ENCODE data around the gene WDR5. TPM values are rescaled to one million over a fixed set of nuclear protein-coding genes. Genes with fewer than 3 reads are reported as not detected.

Gene WDR5
- total RNA-seq, 2 donors from 2014 or later, result 16.0 to 20.3 TPM

DNA sequence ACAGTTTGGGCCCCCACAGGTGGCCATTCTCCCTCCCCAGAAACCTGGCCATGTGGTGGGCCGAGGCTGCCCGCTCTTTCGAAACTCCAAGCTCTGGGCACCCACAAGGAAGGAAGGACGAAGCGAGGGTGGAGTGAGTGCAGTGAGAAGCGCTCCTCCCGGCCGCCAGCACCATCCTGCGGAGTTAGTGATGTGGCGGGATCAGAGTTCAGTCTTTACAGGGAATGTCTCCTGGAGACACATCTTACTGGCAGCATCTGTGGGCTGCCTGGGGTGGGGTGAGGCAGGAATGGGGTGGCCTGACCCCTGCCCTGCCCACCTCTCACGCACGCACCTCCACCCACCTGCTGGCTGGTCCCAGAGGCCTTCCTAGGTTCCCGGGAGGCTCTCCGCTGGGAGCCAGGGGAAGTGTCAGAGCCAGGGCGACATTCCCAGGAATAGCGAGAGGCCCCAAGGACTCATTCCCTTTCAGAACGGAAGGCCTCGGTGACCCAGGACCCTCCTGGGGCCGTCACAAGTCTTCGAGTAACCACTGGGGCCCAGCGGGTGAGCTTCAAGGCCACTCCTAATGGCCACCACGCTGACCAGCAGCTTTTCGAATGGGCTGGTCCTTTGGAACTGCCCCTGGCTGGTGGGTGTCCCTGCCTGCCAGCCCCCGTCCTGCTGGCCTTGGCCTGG lies 34.0 kb downstream of the WDR5 start:
- ATAC-seq (no peak), DNase-seq (no peak)
- intact Hi-C loops (cut with DNase I), result loop anchor here (1.0 to 10.0 kb wide), 4 partner anchors 157 to 565 kb away; partner anchors contain the start of gene RXRA (in 1 of the 2)

DNA sequence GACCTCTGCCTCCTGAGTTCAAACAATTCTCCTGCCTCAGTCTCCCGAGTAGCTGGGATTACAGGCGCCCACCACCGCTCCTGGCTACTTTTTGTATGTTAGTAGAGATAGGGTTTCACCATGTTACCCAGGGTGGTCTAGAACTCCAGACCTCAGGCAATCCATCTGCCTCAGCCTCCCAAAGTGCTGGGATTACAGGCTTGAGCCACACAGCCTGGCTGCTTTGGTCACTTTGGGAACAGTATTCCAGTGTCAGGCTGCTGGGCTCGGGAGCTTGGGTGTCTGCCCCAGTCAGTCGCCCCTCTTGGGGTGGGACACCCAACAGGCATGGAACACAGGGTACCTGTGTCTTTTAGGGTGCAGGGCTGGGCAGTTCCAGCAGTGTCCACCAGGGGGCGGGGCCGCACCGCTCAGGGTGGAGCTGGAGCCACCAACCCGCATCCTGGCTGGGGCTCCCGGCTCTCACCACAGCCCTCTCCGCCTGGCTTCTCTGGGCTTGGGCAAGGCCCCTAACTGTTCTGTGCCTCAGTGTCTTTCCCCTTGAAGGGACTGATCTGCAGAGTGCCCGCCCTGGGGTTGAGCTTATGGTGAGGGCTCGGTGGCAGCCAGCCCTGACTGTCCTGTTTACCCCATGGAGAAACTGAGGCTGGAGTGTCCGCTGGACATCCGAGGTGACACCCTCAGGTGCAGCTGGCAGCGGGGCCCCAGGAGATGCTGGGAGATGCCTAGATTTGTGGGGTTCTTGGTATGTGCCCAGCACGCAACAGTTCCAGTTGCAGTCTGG lies 34.8 kb downstream of the WDR5 start:
- intact Hi-C loops (cut with DNase I), result loop anchor here (1.0 to 10.0 kb wide), 4 partner anchors 157 to 564 kb away; partner anchors contain the start of gene RXRA (in 1 of the 2)
- ATAC-seq (no peak), DNase-seq (no peak)

DNA sequence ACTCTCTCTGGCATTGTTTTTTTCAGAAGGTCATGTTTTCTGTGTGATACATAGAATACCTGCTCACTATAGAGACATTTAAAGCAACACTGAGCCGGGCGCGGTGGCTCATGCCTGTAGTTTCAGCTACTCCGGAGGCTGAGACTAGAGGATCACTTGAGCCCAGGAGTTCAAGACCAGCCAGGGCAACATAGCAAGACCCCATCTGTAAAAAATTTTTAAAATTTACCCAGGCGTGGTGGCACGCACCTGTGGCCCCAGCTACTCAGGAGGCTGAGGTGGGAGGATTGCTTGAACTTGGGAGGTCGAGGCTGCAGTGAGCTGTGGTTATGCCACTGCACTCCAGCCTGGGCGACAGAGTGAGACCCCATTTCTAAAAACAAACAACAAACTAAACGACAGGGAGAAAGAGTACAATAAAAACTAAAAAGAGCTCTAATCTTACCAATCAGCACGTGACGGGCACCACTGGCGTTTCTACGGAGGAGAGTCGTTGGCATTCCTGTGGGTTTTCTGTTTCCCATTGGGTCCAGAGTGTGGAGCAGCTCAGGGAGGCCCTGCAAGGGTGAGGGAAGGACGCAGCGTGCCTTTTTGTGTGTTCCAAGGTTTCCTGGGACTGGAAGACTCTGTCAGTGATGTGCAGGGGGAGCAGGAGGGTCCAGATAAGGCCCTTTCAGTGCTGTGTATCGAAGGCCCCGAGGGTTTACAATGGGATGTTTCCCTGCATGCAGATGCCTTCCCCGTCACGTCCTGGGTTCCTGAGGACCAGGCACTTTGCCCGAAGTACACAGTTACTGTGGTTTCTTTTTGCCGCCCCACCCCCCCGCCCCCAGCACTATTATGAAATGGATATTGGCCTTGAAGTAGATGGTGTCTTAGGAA lies 35.7 kb downstream of the WDR5 start:
- DNase-seq (no peak), ATAC-seq (peak in 1 of 2 donors; percentile 31)
- intact Hi-C loops (cut with DNase I), result loop anchor here (2.0 to 10.0 kb wide), 3 partner anchors 156 to 563 kb away; partner anchors contain the start of gene RXRA (in 1 of the 2)

DNA sequence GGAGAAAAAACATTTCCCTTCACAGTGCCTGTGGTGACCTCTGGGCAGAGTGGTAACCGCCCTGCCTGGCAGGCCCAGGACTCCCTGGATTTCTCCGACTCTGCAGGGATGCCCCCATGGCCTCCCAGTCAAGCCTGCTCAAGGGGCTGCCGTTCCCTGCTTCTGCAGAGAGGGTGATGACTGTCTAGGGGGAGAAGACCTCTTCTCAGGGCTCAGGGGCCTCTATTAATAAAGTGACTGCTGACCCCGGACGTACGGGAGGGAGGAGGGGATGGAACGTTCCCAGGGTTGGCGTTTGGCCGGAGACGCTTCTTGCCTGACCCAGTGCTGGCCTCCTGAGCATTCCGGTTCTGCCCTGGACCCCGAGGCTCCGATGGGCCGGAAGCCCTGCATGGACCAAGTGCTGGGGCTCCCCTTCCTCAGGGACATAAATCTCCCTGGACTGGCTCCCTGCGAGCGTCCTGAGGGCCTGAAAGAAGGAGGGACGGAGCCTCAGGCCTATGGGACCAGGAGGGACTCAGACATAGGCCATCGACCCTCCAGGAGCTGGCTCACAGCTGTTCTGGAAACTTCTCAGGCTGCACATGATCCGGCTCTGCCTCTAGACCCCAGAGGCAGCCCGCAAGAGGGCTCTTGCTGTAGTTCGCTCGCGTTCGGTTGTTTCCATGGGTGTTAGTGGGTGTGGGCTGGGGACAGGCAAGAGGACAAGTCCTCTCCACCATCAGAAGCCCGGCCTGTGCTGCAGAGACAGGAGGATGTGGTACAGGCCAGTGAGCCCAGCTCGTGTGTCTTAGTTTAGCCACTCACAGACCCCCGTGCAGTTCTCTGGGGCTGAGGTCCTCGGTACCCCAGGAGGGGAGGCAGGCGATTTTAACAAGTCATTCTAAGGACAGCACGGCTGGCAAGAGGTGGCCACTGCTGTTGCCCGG lies 36.6 kb downstream of the WDR5 start:
- intact Hi-C loops (cut with DNase I), result loop anchor here in 1 of 2 donors (5.0 to 10.0 kb wide), 2 partner anchors 155 to 562 kb away; partner anchors contain the start of gene RXRA
- peak; percentile 2 to 39 for ATAC-seq
- no peak for DNase-seq

DNA sequence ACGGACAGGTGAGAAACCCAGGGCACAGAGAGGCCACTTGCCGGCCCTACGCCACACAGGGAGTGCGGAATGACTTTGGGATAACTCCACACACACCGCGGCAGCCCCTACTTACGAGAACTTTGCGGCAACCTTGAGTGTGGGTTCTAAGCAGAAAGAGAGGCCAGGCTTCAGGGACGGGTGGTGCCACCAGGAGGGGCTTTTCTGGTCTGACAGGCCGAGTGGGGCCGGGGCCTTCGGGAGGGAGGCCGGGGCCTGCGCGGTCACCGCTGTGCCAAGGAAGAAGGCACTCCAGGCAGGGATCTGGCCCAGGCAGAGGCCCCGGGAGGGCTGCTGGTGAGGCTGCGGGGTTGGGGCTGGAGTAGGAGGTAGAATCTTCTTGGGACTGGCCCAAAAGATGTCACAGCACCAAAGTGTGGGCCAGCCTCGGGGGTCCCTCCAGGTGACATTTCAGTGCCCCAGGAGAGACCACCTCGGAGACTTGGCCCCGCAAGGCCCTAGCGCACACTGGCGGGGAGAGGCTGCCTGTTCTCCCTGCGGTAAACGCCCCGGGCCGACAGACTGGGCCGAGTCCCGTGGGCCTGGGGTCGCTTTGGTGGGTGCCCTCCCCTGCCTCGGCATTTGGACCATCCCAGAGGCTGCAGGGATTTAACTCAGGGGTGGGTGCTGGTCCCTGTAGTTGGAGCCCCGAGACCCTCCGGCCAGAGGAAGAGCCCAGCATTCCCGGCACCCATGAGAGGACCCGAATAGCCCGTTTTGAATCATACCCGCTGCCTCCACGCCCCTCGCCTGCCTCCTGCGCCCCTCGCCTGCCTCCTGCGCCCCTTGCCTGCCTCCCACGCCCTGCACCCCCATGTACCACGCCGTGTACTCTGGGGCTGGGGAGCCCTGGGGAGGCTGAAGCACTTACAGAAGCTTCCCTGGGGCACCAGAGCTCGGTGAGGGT lies 37.5 kb downstream of the WDR5 start:
- DNase-seq (no peak), ATAC-seq (no peak)
- intact Hi-C loops (cut with DNase I), result loop anchor here in 1 of 2 donors (5.0 to 10.0 kb wide), 2 partner anchors 154 to 561 kb away; partner anchors contain the start of gene RXRA

DNA sequence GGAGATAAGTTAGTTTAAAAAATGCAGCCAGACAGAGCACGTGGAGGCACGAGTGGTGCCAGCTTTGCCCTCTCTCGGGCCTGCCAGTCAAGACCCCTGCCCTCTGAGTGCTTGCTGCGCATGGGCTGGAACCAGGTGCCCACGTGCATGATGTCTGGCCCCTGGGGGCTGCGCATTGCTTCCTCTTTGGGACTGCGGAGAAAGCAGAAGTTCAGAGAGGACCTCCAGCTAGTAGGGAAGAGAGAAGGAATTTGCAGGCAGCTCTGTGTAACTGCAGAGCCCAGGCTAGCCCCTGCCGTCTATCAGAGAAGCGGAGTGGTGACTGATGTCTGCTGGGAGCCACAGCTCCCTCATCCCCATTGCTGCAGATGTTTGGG lies 38.2 kb downstream of the WDR5 start:
- DNase-seq (peak; percentile 24), ATAC-seq (no peak)
- intact Hi-C loops (cut with DNase I), result loop anchor here in 1 of 2 donors (5.0 to 10.0 kb wide), 2 partner anchors 153 to 561 kb away; partner anchors contain the start of gene RXRA

DNA sequence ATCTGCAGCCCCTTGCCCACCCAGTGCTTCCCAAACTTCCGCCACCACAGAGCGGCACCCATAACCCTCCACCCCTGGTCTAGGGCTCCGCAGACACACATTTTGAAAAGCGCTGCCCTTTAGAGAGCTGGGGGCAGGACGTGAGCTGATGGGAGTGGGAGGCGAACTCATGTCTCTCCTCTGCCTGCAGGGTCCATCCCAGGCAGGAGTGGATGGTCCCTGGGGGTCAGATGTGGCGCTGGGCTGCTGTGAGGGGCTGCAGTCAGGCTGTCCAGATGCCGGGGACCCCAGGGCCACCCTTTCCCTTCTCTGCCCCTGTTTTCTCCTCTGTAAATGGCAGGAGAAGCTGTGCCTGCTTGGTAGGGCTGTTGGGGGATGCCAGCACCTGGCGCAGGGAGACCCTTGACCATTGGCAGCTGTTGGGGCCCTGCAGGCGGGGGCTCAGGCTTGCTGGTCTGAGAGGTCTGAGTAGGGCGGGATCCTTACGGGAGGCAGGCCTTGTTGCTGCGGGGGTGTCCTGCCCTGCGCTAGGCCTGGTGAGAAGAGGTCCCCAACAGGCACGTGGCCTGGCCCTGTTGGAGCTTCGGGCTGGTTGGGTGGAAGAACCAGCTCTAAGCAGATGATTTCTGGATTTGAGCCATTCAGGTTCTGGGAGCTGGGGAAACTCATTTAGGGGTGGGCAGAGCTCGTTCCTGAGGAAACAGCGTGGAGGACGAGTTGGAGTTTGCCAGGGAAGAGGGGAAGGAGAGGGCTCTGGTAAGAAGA lies 38.8 kb downstream of the WDR5 start:
- ATAC-seq, result no peak
- intact Hi-C loops (cut with DNase I), result loop anchor here in 1 of 2 donors (5.0 to 10.0 kb wide), 2 partner anchors 153 to 560 kb away; partner anchors contain the start of gene RXRA
- peak; percentile 20 for DNase-seq

DNA sequence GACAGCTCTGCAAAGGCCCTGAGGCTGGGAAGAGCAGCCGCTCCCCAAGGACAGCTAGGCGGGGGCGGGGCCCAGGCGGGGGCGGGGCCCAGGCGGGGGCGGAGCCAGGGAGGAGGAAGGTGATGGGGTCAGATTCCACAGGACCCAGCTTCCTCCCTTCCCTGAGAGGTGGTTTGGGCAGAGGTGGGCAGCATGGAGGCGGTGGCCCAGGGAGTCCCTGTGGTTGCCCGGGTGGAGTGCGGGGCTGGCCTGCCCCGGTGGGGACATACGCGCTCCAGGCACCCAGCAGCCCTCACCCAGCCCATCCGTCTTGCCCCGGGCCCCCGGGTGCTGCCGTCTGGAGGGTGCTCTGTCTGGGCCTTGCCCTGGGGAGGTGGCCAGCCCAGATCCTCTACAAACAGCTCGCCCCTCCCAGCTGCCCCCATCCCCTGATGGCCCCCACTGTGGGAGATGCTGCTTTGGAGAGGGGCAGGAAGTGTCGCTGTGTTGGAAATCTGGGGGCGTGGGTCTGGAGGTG lies 39.5 kb downstream of the WDR5 start:
- no peak for DNase-seq
- peak in 1 of 2 donors; percentile 5 for ATAC-seq
- intact Hi-C loops (cut with DNase I), result loop anchor here in 1 of 2 donors (10.0 kb wide), 1 partner anchor 559 kb away; no protein-coding TSS in a partner anchor

DNA sequence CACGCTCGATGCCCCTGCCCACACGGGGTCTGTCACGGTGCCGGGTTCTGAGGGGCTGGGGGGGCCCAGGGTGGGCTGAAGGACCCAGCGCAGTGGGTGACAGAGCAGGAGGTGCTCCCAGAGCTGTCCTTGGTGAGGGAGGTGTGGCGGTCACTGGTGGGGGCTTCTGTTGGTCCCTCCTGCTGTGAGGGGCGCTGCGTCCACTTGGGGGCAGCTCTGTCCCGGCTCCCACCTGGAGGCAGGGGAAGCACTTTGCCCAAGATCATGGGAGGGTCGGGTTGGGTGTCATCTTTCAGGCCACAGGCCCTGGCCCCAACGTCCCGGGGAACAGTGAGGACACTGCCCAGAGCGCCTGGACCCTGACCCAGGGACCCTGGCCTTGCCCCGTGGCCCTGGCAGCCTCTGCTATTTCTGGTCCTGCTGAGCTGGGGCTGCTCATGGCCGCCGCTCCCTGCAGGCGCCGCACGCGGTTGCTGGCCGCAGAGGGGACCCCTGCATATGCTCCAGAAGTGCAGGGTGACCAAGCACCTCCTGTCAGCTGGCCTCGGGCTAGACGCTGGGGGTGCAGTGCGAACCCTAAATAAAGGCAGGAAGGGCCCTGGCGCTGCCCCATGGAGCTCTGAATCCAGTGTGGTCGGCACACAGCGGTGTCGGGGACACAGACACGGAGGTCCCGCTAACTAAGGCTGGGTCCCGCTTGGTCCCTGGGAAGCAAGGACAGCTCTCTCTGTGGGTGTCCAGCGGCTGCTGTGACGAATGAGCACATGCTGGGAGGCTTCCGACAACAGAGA lies 40.1 kb downstream of the WDR5 start:
- intact Hi-C loops (cut with DNase I), result loop anchor here in 1 of 2 donors (10.0 kb wide), 1 partner anchor 559 kb away; no protein-coding TSS in a partner anchor
- ATAC-seq (peak; percentile 16 to 28), DNase-seq (peak; percentile 39)

DNA sequence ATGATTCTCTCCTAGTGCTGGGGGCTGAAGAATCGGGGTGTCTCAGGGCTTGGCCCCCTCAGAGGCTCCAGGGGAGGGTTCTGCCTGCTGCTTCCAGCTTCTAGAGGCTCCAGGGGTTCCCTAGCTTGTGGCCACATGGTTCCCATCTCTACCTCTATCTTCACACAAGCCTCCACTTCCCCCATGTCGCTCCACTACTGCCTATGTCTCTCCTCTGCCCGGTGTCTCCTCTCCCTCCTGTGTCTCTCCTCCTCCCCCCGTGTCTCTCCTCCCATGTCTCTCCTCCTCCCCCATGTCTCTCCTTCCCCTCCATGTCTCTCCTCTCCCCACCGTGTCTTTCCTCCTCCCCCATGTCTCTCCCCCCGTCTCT lies 40.7 kb downstream of the WDR5 start:
- intact Hi-C loops (cut with DNase I), result loop anchor here in 1 of 2 donors (10.0 kb wide), 1 partner anchor 558 kb away; no protein-coding TSS in a partner anchor
- ATAC-seq (no peak), DNase-seq (no peak)

DNA sequence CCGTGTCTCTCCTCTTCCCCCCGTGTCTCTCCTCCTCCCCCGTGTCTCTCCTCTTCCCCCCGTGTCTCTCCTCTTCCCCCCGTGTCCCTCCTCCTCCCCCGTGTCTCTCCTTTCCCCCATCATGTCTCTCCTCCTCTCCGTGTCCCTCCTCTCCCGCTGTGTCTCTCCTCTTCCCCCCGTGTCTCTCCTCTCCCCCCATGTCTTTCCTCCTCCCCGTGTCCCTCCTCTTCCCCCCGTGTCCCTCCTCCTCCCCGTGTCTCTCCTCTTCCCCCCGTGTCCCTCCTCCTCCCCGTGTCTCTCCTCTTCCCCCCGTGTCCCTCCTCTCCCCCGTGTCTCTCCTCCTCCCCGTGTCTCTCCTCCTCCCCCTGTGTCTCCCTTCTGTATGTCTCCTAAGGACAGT lies 41.3 kb downstream of the WDR5 start:
- ATAC-seq (no peak), DNase-seq (no peak)
- intact Hi-C loops (cut with DNase I), result loop anchor here in 1 of 2 donors (10.0 kb wide), 1 partner anchor 558 kb away; no protein-coding TSS in a partner anchor

DNA sequence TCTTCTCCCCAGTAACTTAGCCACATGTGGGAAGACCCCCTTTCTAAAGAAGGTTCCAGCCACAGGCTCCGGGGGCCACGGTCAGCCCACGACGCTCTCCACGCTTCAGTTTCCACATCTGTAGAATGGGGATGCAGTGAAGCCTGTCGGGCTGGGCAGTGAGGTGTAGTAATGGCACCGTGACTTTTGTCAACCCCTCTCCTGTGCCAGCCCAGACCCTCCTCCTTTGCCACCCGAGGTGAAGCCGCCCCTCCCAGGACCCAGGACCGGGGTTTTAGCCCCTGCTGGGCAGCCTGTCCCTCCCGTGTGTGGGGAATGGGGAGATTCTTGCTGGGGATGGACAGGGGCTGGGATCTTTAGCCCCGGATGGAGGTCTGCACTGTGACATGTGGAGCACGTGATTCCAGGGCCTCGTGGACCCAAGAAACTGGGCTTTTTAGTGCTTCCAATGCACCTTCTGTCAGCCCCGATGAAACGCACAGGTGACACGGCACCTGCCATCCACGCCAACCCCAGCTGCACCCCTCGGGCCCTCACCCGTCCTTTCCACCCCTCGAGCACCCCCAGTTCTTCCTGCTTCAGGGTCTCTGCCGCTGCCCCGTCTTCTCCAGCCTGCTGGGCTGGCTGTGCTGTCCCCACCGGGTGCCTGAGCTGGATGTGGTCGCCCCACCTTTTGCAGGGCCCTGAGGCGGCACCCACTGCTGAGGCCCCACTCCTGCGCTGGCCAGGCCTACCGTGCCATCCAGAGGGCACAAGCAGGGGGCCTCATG lies 41.9 kb downstream of the WDR5 start:
- intact Hi-C loops (cut with DNase I), result loop anchor here in 1 of 2 donors (10.0 kb wide), 1 partner anchor 557 kb away; no protein-coding TSS in a partner anchor
- ATAC-seq (no peak), DNase-seq (peak; percentile 15)

DNA sequence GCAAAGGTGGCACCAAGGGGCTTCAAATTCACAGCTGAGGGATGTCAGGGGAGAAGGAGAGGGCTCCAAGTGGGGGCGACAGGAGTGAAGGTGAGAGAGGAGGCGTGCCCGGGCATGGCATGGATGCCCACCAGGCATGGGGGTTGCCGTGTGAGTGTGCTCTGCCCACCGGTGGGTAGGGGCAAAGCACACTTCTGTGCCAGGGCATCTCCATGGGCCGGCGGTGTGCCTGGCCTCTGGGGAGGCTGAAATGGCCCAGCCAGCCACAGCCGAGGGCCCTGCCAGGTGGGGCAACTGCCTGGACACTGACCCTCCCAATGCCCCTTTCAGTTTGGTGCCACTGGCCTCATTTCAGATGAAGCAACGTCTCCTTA lies 42.5 kb downstream of the WDR5 start:
- peak in 1 of 2 donors; percentile 29 for ATAC-seq
- intact Hi-C loops (cut with DNase I), result loop anchor here in 1 of 2 donors (10.0 kb wide), 1 partner anchor 556 kb away; no protein-coding TSS in a partner anchor

More for the DNA sequence above, 42.5 kb downstream of the WDR5 start:
- DNase-seq, result no peak

Measured in left cardiac atrium (tissue), 4 donors.